ENCODE results near the gene STPG4.

- no peak for TF ChIP-seq ZFP3 (CRISPR knock-in tag; IDR thresholded peaks at IDR 0.05)
- TF ChIP-seq SNAI2 (CRISPR knock-in tag; IDR thresholded peaks at IDR 0.05), result no peak
- TF ChIP-seq ISL1 (CRISPR knock-in tag; IDR thresholded peaks at IDR 0.05), result no peak
- no peak for TF ChIP-seq ZNF70 (CRISPR knock-in tag; IDR thresholded peaks at IDR 0.05)
Measured at GRCh38 chr2:47187069-47187468, 32.0 kb upstream of the STPG4 start.
